HFF-Myc (cell line): ENCODE measurements around the gene DMD.

ENCODE experiments used
- DNase-seq: peaks from one replicate; pipeline ENCODE4 v3.0.0-alpha.2; 2011; ENCODE audit warnings: low read depth; ENCODE audit errors: extremely low read depth
- H3K4me3 ChIP-seq: replicated peaks from 2 replicates; pipeline ENCODE4 v1.5.1; 2011; ENCODE audit warnings: low read depth, mild to moderate bottlenecking, control low read depth, low read length
- TF ChIP-seq, protein P1 (sequence below): IDR thresholded peaks from 2 replicates; pipeline ENCODE4 v1.5.1; 2012; ENCODE audit warnings: mild to moderate bottlenecking, low read depth, low read length, control low read depth; ENCODE audit errors: missing control alignments

The DMD gene

GRCh38 chrX:33171041-33171440 is 40.3 kb downstream of the DMD start:
- DNase-seq, result no peak
- TF ChIP-seq, protein P1, sequence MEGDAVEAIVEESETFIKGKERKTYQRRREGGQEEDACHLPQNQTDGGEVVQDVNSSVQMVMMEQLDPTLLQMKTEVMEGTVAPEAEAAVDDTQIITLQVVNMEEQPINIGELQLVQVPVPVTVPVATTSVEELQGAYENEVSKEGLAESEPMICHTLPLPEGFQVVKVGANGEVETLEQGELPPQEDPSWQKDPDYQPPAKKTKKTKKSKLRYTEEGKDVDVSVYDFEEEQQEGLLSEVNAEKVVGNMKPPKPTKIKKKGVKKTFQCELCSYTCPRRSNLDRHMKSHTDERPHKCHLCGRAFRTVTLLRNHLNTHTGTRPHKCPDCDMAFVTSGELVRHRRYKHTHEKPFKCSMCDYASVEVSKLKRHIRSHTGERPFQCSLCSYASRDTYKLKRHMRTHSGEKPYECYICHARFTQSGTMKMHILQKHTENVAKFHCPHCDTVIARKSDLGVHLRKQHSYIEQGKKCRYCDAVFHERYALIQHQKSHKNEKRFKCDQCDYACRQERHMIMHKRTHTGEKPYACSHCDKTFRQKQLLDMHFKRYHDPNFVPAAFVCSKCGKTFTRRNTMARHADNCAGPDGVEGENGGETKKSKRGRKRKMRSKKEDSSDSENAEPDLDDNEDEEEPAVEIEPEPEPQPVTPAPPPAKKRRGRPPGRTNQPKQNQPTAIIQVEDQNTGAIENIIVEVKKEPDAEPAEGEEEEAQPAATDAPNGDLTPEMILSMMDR, result no peak
- H3K4me3 ChIP-seq, result no peak overlapping the region

GRCh38 chrX:33161829-33162228 is 49.5 kb downstream of the DMD start:
- DNase-seq, result no peak
- no peak overlapping the region for H3K4me3 ChIP-seq
- TF ChIP-seq, protein P1, result no peak

GRCh38 chrX:33160273-33160672 is 51.1 kb downstream of the DMD start:
- no peak overlapping the region for H3K4me3 ChIP-seq
- no peak for DNase-seq
- TF ChIP-seq, protein P1, result no peak

GRCh38 chrX:33156152-33156726 is 55.1 kb downstream of the DMD start:
- TF ChIP-seq, protein P1, result no peak
- DNase-seq, result no peak
- H3K4me3 ChIP-seq, result no peak overlapping the region

DNA sequence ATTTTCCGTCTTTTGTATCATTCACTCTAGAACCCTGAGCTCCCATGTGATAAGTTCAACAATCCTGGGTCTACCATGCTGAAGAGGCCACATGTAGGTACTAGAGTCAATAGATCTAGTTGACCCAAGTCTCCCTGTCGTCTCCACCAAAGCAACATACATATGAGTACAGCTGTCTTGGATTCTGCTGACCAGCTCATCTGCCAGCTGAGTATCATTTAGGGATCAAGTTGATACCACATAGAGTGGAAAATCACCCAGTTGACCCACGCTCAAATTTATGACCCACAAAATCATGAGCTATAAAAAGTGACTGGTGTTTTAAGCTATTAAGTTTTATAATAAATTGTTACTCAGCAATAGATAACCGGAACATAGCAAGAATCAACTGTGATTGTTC is 61.8 kb downstream of the DMD start:
- no peak for DNase-seq
- H3K4me3 ChIP-seq, result no peak overlapping the region
- TF ChIP-seq, protein P1, result no peak

- TF ChIP-seq, protein P1, result no peak
- no peak for DNase-seq
- no peak overlapping the region for H3K4me3 ChIP-seq
These were observed 62.3 kb downstream of the DMD start for GRCh38 chrX:33149085-33149484.

DNA sequence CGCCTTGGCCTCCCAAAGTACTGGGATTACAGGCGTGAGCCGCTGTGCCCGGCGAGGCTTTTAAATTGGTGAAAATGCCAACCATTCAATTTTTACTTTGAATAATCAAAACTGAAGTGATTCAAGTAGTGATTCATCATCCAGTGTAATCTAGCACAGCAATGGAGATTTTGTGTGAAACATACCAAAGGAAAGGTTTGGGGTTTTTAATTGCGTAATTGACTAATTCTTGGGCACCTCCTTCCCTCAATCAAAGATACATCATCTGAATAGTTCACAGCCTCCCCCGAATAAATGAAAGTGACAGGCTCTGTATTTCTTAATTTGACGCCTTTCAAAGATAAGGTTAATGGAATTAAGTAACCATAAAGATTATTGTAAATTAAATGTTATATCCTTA is 69.0 kb downstream of the DMD start:
- DNase-seq, result no peak
- TF ChIP-seq, protein P1, result no peak
- H3K4me3 ChIP-seq, result no peak overlapping the region
